GM12874 (cell line): ENCODE measurements around the gene MIGA2.

Source experiments
- TF ChIP-seq, protein P1 (sequence below): IDR thresholded peaks from 2 replicates; pipeline ENCODE4 v1.5.1; 2011; ENCODE audit warnings: low read depth, mild to moderate bottlenecking, control low read depth, low read length, moderate library complexity; ENCODE audit not compliant: insufficient read depth

MIGA2 gene

DNA sequence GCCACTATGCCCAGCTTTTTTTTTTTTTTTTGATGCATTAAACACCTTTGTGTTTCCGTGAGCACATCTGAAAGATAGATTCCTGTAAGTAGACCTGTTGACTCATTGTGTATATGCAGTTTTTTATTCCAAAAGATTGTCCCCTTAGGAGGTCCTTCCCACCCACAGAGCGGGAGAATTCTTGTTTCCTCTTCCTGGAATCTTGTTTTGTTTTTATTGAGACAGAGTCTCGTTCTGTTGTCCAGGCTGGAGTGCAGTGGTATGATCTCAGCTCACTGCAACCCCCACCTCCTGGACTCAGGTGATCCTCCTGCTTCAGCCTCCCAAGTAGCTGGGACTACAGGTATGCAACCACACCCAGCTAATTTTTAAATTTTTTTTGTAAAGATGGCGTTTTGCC is 82.4 kb downstream of the MIGA2 start:
- TF ChIP-seq, protein P1, sequence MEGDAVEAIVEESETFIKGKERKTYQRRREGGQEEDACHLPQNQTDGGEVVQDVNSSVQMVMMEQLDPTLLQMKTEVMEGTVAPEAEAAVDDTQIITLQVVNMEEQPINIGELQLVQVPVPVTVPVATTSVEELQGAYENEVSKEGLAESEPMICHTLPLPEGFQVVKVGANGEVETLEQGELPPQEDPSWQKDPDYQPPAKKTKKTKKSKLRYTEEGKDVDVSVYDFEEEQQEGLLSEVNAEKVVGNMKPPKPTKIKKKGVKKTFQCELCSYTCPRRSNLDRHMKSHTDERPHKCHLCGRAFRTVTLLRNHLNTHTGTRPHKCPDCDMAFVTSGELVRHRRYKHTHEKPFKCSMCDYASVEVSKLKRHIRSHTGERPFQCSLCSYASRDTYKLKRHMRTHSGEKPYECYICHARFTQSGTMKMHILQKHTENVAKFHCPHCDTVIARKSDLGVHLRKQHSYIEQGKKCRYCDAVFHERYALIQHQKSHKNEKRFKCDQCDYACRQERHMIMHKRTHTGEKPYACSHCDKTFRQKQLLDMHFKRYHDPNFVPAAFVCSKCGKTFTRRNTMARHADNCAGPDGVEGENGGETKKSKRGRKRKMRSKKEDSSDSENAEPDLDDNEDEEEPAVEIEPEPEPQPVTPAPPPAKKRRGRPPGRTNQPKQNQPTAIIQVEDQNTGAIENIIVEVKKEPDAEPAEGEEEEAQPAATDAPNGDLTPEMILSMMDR = no peak

DNA sequence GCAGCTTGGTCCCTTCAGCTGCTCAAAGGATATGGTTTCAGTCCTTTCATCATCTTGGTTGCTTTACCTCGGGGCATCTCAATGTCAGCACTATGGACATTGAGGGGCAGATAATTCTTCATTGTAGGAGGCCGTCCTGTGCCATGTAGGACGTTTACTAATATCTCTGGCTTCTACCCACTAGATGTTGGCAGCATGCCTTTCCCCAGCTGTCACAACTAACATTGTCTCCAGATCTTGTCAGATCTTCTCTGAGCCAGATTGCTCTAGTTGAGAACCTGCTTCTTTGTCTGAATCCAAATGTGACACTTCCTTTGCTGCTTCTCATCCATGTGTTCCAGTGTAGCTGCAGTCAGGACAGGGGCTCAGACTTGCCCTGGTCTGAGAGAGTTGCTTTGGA is 85.1 kb downstream of the MIGA2 start:
- TF ChIP-seq, protein P1 = no peak
